AML-193 (cell line): ENCODE data around the gene LMAN1L.

Experiments
- DNase-seq, 2 experiments: peaks; one replicate each; lab custom pipeline; 2025; lab: John Stamatoyannopoulos, UW

LMAN1L gene

GRCh38 chr15:74858369-74858740 is 45.7 kb downstream of the LMAN1L start:
- no peak for DNase-seq

DNA sequence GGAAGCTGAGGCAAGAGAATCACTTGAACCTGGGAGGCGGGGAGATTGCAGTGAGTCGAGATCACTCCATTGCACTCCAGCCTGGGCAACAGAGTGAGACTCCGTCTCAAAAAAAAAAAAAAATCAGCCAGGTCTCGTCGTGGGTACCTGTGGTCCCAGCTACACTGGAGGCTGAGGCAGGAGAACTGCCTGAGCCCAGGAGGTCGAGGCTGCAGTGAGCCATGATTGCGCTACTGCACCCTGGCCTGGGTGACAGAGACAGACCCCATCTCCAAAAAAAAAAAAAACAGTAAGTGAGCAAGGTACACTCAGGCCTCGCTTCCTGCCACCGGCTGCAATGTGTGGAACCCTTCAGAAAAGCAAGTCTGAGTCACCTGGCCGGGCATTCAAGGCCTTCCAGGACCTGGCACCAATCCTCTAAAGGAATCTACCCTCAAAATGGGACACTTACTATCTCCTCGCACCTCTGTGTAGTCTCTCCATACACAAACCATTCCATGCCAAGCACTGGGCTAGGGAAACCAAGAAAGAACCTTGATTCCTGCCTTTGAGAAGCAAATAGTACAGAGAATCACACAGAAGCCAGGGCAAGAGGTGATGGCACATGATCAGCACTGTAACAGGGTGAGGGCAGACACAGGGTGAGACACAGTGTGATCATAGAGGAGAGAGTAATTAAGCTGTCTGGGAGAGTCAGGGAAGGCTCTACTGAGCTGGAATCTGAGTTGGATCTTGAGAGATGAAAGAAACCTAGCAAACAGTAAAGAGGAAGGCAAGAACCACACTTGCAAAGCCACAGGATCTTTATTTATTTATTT is 50.8 kb downstream of the LMAN1L start:
- no peak for DNase-seq

DNA sequence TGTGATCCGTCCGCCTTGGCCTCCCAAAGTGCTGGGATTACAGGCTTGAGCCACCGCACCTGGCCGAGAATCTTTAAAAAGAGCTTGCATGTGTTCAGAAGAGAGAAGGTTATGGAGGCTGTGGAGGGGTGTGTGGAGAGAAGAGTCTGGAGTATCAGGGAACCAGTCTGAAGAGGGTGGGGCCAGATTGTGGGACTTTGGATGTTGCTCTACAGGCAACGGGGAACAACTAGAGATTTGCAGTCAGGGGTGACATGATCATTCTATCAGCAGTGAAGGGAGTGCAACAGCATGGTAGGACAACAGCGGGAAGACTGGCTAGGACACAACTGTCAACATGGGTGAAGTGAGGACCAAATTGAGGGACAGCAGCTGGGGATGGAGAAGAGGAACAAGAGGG is 51.7 kb downstream of the LMAN1L start:
- DNase-seq = no peak

GRCh38 chr15:74865316-74865715 is 52.7 kb downstream of the LMAN1L start:
- DNase-seq = no peak

- DNase-seq = no peak
These were observed 53.5 kb downstream of the LMAN1L start for GRCh38 chr15:74866090-74866489.

- no peak for DNase-seq
These were observed 54.9 kb downstream of the LMAN1L start for GRCh38 chr15:74867466-74868038.

DNA sequence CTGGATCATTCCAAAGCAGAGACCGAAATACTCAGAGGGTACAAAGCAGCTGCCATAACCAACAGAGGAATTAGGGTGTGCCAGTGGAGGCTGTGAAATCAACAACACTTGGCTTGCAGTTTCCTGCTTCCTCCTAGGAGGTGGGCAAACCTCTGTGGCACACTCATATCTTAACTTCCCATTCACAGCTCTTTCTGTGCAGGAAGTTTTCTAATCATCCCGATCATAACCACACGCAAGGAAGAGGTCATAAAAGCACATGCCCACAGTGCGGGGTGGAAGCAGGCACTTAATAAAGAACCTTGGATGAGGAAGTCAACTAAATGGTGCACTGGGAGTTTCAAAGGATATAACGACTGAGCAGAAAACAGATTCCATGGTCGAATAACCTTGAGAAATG is 55.4 kb downstream of the LMAN1L start:
- DNase-seq = peak; percentile 86 to 87

GRCh38 chr15:74869372-74869725 is 56.7 kb downstream of the LMAN1L start:
- DNase-seq = no peak

- peak; percentile 96 to 98 for DNase-seq
These were observed 57.2 kb downstream of the LMAN1L start for GRCh38 chr15:74869726-74870407.

DNA sequence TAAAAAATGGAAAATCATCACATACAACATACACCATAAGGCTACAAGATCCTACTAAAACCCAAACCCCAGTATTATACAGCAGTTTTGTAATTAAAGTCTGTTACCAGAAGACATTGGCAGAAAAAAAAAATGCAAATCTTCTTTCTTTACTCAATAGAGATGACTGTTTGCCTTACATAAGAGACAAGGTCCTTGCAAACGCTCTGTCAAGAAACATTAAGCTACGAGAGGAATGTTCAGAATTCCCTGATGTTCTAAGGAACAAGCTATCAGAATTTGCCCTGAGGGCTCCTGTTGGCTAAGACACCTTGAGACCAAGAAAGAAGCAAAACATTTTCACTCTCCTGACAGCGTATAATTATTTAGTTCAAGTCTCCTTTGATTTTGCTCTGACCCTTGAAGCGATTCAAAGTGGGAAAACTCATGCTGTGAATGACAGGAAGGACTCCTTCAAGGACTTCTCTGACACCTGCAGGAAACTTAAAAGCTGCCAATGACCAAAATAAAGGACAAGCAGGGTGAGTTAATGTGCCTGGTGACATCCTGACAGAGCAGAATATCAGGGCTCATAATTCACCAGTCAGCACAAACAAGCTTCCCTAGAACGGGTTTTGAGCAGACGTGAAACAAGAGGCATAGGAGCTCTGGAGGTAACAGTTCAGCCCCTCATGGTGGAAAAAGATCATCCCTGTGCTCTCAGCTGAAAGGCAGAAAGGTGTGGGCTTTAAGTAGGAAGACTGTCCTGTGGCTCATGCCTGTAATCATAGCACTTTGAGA is 58.0 kb downstream of the LMAN1L start:
- DNase-seq = no peak

DNA sequence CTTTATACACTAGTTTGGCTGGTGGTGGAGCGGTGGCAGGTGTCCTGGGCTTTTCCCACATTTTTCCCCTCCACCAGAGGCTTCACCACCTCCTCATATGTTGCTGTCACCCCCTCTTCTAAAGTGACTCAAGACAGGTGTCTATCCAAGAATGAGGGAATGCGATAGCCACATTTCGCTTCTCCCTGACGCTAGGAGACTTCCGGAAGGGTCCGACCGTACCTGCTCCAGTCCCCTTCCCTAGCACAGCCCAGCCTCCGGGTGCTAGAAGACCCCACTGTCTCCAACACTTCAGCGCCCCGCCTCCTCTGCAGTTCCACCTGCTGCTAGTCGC is 60.0 kb downstream of the LMAN1L start:
- no peak for DNase-seq

DNA sequence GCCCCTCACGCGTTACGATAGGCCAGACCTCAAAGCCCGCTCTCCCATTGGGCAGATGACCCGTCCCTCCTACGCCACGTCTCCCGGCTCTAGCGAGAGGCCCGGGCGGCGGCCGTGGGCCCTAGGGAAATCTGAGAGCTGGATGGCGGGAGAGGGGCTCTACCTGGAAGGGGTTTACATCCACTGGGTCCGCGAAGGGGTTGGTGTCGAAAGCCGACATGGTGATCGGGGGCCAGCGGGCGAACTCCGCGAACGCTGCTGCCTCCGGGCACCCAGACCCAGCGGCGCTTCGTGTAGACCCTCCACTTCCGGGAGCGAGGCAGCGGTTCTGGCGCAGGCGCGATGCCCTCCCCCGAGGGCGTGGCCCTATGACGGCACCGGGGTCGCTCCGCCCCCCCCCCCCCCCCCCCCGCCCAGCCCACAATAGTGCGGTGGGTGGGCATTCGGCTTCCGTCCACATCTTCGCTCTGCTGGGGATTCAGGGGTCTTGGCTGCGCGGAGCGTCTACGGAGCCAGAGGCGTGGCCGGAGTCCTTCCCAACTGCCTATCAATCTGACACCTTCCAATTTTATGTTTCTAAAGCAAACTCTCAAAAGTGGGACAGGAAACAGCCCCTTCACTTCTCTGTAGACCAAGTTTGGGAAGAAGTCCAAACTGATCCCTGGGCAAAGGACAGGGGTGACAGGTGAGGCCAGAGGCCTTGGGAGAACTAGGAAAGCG is 60.6 kb downstream of the LMAN1L start, which contains the start of gene SCAMP2:
TSS of gene SCAMP2 (minus strand) at position 330 of the 720 bp plus-strand sequence. CDS start at position 220, 110 bp downstream.
- peak; percentile 83 to 88 for DNase-seq

DNA sequence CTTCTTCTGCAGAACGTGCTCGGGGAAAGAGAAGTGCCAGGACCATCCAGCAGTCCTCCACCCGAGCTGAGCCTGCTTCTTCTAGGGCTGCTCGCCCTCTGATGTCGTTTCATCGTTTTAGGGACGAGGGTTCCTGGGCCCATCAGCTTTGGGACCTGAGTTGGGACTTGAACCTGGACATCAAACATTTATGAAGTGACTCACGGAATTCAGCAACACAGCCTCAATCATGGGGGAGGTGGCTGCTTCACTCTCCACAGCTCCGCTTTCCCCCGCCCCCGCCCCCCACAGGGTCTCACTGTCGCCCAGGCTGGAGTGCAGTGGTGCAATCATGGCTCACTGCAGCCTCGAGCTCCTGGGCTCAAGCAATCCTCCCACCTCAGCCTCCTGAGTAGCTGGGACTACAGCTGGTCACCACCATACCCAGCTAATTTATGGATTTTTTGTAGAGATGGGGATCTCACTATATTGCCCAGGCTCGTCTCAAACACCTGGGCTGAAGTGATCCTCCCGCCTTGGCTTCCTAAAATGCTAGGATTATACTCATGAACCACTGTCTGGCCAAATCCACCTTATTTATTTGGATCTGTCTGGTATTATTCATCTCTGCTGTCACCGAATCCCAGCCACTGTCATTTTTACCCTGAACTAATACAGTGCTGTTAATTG is 61.3 kb downstream of the LMAN1L start:
- peak; percentile 33 to 47 for DNase-seq
